Loucy (cell line): ENCODE results near the gene FAM156B.
"Not testable (repeated sequence)": the region's sequence is repeated elsewhere in the genome, so short reads cannot be mapped to it uniquely, and the experiment has no call there.

Experiments
- H2AFZ ChIP-seq: fragments of 200-600 bp; sonication (generic); 2 replicates; pipeline ENCODE4 v1.6.0; 2016; ENCODE audit warnings: antibody characterized with exemption, mild to moderate bottlenecking, low read length, moderate library complexity
- H3F3A ChIP-seq: fragments of 200-600 bp; 2 replicates; pipeline ENCODE4 v1.6.0; 2016; ENCODE audit warnings: antibody characterized with exemption, low read depth, mild to moderate bottlenecking
- H3K27me3 ChIP-seq: fragments of 200-600 bp; sonication (generic); 2 replicates; pipeline ENCODE4 v1.6.1; 2014; ENCODE audit warnings: low read length, mild to moderate bottlenecking; ENCODE audit not compliant: insufficient read depth, poor library complexity, severe bottlenecking
- H3K36me3 ChIP-seq: fragments of 200-600 bp; sonication (generic); 2 replicates; pipeline ENCODE4 v1.6.1; 2016; ENCODE audit warnings: low read length; ENCODE audit not compliant: insufficient read depth
- H3K4me1 ChIP-seq: fragments of 200-600 bp; sonication (generic); 2 replicates; pipeline ENCODE4 v1.5.1; 2014; ENCODE audit warnings: low read length, mild to moderate bottlenecking; ENCODE audit not compliant: insufficient read depth, poor library complexity, severe bottlenecking
- H3K4me2 ChIP-seq: fragments of 200-600 bp; sonication (generic); 2 replicates; pipeline ENCODE4 v1.6.0; 2014; ENCODE audit warnings: antibody characterized with exemption, low read length, low read depth, mild to moderate bottlenecking; ENCODE audit not compliant: poor library complexity, severe bottlenecking
- H3K4me3 ChIP-seq: fragments of 200-600 bp; sonication (generic); 2 replicates; pipeline ENCODE4 v1.5.1; 2014; ENCODE audit warnings: low read length, mild to moderate bottlenecking, mixed read lengths; ENCODE audit not compliant: poor library complexity, severe bottlenecking
- H3K79me2 ChIP-seq: fragments of 200-600 bp; sonication (generic); 2 replicates; pipeline ENCODE4 v1.6.1; 2014; ENCODE audit warnings: low read length; ENCODE audit not compliant: insufficient read depth
- H3K9ac ChIP-seq: fragments of 200-600 bp; sonication (generic); 2 replicates; pipeline ENCODE4 v1.6.0; 2014; ENCODE audit warnings: mild to moderate bottlenecking, low read depth, low read length, moderate library complexity; ENCODE audit not compliant: poor library complexity, severe bottlenecking
- H3K9me2 ChIP-seq: fragments of 200-600 bp; sonication (generic); replicated peaks from 2 replicates; pipeline ENCODE4 v1.6.1; 2016; ENCODE audit warnings: low read depth, low read length, mixed read lengths
- H3K9me3 ChIP-seq: fragments of 200-600 bp; sonication (generic); 2 replicates; pipeline ENCODE4 v1.6.1; 2014; ENCODE audit warnings: mild to moderate bottlenecking, antibody characterized with exemption, low read length, low read depth; ENCODE audit not compliant: insufficient read depth
- H4K20me1 ChIP-seq: fragments of 200-600 bp; sonication (generic); 2 replicates; pipeline ENCODE4 v1.6.0; 2014; ENCODE audit warnings: antibody characterized with exemption, low read length, mild to moderate bottlenecking; ENCODE audit not compliant: insufficient read depth, poor library complexity, severe bottlenecking
- EZH2phosphoT487 ChIP-seq: fragments of 200-600 bp; IDR thresholded peaks from 2 replicates; pipeline ENCODE4 v1.6.1; 2018; ENCODE audit warnings: antibody characterized with exemption, mild to moderate bottlenecking, moderate library complexity, borderline replicate concordance
- TF ChIP-seq, protein P1 (sequence below): fragments of 200-600 bp; sonication (generic); conservative IDR thresholded peaks from 2 replicates; pipeline ENCODE4 v1.5.1; 2014; ENCODE audit warnings: mild to moderate bottlenecking, antibody characterized with exemption, low read length

FAM156B gene

DNA sequence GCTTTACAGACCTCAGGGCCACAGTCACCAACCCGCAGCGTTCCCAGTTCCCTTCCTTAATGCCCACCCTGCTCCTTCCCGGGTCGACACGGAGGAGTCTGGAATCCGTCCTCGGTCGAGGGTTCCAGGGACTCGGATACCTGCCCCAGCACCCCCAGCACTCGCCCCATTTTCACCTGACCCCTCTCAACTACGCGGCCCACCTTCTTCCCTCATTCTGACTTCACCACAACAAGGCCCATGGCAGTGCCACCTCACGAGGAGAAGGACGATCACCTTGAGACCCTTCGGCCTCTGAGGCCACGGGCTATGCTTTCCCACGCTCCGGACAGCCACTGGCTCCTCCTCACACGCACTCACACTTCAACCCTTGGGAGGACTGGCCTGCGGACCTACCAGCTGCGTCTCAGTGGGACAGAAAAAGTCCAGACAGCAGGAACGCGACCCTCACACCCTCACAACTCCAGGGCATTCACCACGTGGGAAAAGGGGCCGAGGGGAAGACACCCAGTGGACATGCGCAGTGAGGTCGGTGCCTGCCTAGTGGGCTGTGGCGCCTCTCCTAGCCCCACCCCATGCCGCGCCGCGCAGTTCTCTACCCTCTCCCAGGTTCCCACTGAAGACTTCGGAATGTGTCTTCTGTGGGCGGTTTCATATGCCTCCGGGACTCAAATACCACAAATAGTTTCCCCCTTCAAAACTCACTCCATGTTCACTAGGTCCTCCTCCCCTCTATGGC, 29.4 kb upstream of the FAM156B start, which contains the start of gene XAGE3:
TSS of gene XAGE3 (minus strand) at position 474 of the 739 bp plus-strand sequence. CDS start 950 bp downstream, outside the sequence.
- H4K20me1 ChIP-seq, result no peaks in the 10 kb centered on the region
- no peaks in the 10 kb centered on the region for H3K79me2 ChIP-seq
- no peaks in the 10 kb centered on the region for H3F3A ChIP-seq
- H3K9me2 ChIP-seq, result no peaks in the 10 kb centered on the region
- H3K9me3 ChIP-seq, result no peaks in the 10 kb centered on the region
- no peaks in the 10 kb centered on the region for H3K27me3 ChIP-seq
- H3K4me1 ChIP-seq, result no peaks in the 10 kb centered on the region
- no peak for TF ChIP-seq EZH2phosphoT487
- TF ChIP-seq, protein P1, sequence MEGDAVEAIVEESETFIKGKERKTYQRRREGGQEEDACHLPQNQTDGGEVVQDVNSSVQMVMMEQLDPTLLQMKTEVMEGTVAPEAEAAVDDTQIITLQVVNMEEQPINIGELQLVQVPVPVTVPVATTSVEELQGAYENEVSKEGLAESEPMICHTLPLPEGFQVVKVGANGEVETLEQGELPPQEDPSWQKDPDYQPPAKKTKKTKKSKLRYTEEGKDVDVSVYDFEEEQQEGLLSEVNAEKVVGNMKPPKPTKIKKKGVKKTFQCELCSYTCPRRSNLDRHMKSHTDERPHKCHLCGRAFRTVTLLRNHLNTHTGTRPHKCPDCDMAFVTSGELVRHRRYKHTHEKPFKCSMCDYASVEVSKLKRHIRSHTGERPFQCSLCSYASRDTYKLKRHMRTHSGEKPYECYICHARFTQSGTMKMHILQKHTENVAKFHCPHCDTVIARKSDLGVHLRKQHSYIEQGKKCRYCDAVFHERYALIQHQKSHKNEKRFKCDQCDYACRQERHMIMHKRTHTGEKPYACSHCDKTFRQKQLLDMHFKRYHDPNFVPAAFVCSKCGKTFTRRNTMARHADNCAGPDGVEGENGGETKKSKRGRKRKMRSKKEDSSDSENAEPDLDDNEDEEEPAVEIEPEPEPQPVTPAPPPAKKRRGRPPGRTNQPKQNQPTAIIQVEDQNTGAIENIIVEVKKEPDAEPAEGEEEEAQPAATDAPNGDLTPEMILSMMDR, result no peak
- no peak within 1 kb of the TSS for H3K4me3 ChIP-seq
- no peak within 1 kb of the TSS for H3K4me2 ChIP-seq
- no peaks in the 10 kb centered on the region for H3K36me3 ChIP-seq
- H3K9ac ChIP-seq, result no peak within 1 kb of the TSS
- H2AFZ ChIP-seq, result no peak within 1 kb of the TSS

DNA sequence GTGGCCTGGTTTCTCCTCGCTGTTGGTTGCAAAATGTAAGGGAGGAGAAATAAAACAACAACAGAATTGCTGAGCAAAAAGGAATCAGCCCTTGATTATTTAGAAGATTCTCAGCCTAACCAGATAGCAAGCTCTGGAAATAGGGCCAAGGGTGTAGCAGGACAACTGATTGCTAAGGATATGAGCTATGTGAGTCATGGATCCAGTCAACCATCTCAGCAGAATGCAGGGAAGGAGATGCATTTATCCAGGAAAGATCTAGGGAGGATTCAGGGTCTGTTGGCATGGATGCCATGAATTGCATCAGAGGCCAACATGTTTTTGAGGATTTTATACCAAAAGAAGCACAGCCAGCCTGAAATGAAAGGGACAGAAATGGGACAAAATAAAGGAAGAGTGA, 27.1 kb upstream of the FAM156B start:
- no peaks in the 10 kb centered on the region for H3F3A ChIP-seq

DNA sequence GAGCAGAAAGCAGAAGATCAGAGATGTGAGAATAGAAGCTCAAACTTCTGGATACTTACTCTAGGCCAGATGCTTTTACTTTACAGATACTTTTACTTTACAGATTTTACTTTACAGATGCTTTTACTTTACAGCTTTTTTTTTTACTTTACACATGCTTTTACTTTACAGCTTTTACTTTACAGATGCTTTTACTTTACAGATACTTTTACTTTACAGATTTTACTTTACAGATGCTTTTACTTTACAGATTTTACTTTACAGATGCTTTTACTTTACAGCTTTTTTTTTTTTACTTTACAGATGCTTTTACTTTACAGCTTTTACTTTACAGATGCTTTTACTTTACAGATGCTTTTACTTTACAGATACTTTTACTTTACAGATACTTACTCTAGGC, 23.3 kb upstream of the FAM156B start:
- H3K79me2 ChIP-seq, H2AFZ ChIP-seq, H3K4me2 ChIP-seq, H4K20me1 ChIP-seq, H3F3A ChIP-seq, H3K9me3 ChIP-seq, H3K36me3 ChIP-seq, H3K4me1 ChIP-seq, H3K27me3 ChIP-seq, H3K9me2 ChIP-seq, H3K4me3 ChIP-seq, H3K9ac ChIP-seq: not testable (repeated sequence)

More for the DNA sequence above, 27.1 kb upstream of the FAM156B start:
- H2AFZ ChIP-seq, result no peak overlapping the region
- TF ChIP-seq, protein P1, result no peak
- no peak for TF ChIP-seq EZH2phosphoT487
- H3K36me3 ChIP-seq, result no peaks in the 10 kb centered on the region
- H3K4me1 ChIP-seq, result no peaks in the 10 kb centered on the region
- no peak overlapping the region for H3K4me3 ChIP-seq
- H4K20me1 ChIP-seq, result no peaks in the 10 kb centered on the region
- H3K4me2 ChIP-seq, result no peak overlapping the region
- no peaks in the 10 kb centered on the region for H3K27me3 ChIP-seq
- no peaks in the 10 kb centered on the region for H3K9me2 ChIP-seq
- H3K9me3 ChIP-seq, result no peaks in the 10 kb centered on the region
- no peaks in the 10 kb centered on the region for H3K79me2 ChIP-seq
- no peak overlapping the region for H3K9ac ChIP-seq

DNA sequence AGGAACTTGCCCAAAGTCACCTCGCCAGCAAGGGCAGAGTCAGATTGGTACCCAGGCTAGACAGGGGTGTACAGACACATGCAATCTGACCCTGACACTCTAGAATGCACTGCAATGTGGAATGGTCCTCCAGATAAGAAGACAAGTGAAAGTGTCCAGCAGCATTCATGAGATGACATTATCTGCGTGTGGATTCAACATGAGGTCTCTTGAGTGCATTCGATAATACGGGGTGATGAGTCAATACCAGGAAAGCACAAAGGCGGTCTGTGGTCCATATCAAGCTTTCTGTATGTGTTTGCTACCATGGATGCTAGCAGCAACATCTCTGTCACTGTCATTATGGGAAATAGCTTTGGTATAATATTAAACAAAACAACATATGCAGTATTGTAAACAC, 22.5 kb upstream of the FAM156B start:
- Histone ChIP-seq H3K79me2 (no peaks in the 10 kb centered on the region), H3K36me3 (no peaks in the 10 kb centered on the region), H3K4me3 (no peak overlapping the region), H3K4me1 (no peaks in the 10 kb centered on the region), H3K27me3 (no peaks in the 10 kb centered on the region), H3K9ac (no peak overlapping the region), H3F3A (no peaks in the 10 kb centered on the region), H2AFZ (no peak overlapping the region), H3K4me2 (no peak overlapping the region), H4K20me1 (no peaks in the 10 kb centered on the region), H3K9me2 (no peaks in the 10 kb centered on the region), H3K9me3 (no peaks in the 10 kb centered on the region)
- TF ChIP-seq EZH2phosphoT487, result no peak
- TF ChIP-seq, protein P1, result no peak

GRCh38 chrX:52875436-52875835, 21.7 kb upstream of the FAM156B start:
- H3K9ac ChIP-seq, H2AFZ ChIP-seq, H3K4me2 ChIP-seq, H3K9me2 ChIP-seq, H3K79me2 ChIP-seq, H3K27me3 ChIP-seq, H4K20me1 ChIP-seq, H3K9me3 ChIP-seq, H3K36me3 ChIP-seq, H3F3A ChIP-seq, H3K4me1 ChIP-seq, H3K4me3 ChIP-seq: not testable (repeated sequence)
